ENCODE data around the gene VMP1. TPM values are rescaled to one million over a fixed set of nuclear protein-coding genes. Genes with fewer than 3 reads are reported as not detected.
"Not testable (repeated sequence)": the region's sequence is repeated elsewhere in the genome, so short reads cannot be mapped to it uniquely, and the experiment has no call there.

VMP1 gene
- total RNA-seq, 1 experiment from 2014 or later: 223 TPM

DNA sequence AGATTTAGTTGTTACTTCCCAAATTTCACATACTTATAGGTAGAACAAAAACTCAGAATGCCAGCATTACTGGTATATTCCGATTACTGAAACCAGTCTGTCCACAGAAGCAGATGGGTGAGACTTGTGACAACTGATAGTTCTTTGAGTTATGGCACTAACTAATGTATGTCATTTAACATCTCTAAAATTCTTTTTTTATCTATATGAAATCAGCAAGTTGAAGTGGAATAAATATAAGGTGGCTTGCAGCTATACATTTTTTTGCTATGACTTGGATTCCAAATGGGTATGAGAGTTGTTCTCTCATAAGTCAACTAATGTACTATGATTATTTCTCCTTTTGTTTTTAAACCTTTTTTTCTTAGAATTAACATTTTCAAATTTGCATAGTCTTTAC lies 69.1 kb downstream of the VMP1 start:
- DNase-seq (ENCODE audit: low spot score): no peak

GRCh38 chr17:59777033-59777432 lies 69.6 kb downstream of the VMP1 start:
- no peak for DNase-seq (ENCODE audit: low spot score)

DNA sequence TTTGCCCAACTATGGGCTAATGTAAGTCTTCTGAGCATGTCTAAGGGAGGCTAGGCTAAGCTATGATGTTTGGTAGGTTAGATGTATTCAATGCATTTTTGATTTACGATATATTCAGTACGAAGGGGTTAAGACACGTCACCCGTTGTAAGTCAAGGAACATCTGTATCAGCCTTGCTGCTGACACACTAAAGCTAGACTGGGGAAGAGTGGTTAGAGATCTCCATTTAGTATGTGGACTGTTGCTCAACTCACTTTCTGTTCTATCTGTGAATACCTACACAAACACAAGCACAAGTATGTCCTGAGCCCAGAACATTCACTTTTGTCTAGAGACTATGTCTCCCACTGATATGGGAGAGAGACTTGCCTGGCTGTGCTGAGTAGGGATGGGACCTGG lies 71.5 kb downstream of the VMP1 start:
- DNase-seq (ENCODE audit: low spot score): no peak

GRCh38 chr17:59779521-59779920 lies 72.1 kb downstream of the VMP1 start:
- DNase-seq (ENCODE audit: low spot score): no peak

GRCh38 chr17:59780548-59780947 lies 73.1 kb downstream of the VMP1 start:
- DNase-seq (ENCODE audit: low spot score): not testable (repeated sequence)

DNA sequence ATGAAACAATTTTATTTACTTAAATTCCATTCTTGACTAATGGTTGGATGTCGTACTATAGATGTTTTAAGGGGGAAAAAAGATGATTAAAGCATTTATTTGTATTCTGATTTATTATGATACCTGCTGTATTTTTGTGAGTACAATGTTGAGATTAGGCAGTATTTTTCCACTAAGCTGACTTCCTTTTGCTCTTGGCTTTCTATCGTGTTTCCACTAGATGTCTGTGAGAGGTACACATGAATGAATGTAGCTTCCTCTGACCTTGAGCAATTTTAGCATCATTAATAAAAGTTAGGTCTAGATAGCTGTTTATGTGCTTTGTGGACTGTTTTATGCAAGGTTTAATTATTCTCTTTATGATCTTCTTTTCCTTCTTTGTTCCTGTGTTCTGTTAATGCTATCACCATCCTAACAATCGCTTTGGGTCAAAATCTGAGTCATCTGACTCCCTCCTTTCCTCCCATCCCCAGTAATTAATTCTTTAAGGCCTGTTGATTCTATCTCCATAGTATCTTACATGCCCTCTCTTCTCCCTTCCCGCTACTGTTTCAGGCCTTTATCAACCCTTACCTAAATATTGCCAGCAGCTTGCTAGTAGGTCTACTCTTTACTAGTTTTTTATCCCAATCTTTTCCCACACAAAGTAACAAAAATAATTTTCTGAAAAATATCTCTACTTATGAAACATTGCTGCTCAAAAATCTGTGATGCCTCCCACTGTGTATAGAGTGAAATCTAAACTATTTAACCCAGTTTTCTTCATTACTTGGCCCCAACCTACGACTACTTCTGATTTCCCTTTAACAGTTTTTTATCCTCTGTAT lies 76.0 kb downstream of the VMP1 start:
- DNase-seq (ENCODE audit: low spot score): peak; percentile 72

GRCh38 chr17:59785091-59785799 lies 77.8 kb downstream of the VMP1 start:
- peak; percentile 32 for DNase-seq (ENCODE audit: low spot score)

DNA sequence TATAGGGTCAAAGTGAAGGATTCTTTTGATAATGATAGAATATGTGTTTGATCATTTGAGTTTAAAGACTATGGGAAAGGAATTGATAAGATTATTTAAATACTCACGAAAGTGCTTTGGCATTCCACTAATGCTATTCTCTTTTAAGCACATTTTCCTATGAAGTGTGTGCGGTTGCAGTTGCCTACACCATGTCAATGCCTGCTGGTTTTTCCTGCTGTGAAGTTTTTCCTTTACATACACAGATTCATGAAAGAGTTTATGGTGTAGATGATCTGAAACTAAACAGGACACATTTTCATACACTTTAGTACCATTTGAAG lies 78.7 kb downstream of the VMP1 start:
- no peak for DNase-seq (ENCODE audit: low spot score)

DNA sequence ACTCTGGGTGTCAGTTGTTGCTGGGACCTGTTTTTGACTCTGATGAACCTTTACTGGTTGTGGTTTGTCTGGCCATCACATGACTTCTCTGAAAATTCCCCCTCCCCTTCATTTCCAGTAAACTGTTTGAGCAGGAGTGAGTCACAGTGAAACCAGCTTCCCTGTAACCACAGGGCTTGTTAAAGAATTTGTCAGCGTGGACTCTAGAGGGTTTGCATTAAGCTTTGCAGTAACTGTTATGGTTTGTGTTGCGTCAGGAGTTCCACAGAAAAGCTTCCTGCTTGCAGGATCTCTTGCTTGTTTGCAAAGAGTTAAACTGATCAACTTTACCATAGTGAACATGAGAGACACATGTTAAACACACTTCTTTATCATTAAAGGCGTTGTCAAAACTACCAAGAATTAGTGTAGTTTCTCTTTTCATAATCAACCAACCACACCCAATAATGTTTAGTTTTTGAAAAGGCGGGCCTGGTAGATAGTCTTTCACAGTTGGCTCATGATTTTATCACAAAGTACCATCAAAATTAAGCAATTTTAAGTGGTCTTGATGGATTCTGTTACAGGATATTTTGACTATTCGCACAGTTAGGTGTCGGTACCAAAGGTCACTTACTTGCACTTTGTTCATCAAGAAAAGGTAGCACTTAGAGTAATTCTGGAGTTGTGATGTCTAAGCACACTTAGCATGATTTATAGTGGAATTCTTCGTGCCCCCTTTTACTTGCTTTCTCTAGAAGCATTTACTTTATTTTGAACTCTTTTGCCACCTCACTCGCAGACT lies 79.3 kb downstream of the VMP1 start:
- peak; percentile 92 for DNase-seq (ENCODE audit: low spot score)

- not testable (repeated sequence) for DNase-seq (ENCODE audit: low spot score)
Observed at GRCh38 chr17:59789849-59790248, 82.4 kb downstream of the VMP1 start.

DNA sequence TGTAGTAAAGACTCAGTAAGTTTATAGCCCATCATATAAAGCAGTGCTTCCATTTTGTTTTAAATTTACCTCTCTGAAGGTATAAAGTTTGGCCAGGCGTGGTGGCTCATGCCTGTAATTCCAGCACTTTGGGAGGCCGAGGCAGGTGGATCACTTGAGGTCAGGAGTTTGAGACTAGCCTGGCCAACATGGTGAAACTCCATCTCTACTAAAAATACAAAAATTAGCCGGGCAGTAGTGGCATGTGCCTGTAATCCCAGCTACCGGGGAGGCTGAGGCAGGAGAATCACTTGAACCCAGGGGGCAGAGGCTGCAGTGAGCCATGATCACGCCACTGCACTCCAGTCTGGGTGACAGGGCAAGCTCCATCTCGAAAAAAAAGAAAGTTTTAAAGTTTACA lies 83.0 kb downstream of the VMP1 start:
- DNase-seq (ENCODE audit: low spot score): not testable (repeated sequence)

DNA sequence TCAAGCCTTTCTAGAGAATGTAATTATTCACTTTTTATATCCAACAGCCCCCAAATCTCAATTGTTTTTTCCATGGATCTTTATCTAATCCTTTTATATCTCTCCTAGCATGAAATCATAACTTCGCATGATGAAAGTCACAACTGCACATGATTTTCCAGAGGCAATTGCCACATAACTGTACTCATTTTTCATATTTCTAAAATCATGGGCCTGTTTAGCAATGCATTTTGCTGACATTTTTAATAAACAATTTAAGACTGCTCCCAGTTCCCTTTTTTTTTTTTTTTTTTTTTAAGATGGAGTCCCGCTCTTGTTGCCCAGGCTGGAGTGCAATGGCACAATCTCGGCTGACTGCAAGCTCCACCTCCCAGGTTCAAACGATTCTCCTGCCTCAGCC lies 83.5 kb downstream of the VMP1 start:
- no peak for DNase-seq (ENCODE audit: low spot score)

DNA sequence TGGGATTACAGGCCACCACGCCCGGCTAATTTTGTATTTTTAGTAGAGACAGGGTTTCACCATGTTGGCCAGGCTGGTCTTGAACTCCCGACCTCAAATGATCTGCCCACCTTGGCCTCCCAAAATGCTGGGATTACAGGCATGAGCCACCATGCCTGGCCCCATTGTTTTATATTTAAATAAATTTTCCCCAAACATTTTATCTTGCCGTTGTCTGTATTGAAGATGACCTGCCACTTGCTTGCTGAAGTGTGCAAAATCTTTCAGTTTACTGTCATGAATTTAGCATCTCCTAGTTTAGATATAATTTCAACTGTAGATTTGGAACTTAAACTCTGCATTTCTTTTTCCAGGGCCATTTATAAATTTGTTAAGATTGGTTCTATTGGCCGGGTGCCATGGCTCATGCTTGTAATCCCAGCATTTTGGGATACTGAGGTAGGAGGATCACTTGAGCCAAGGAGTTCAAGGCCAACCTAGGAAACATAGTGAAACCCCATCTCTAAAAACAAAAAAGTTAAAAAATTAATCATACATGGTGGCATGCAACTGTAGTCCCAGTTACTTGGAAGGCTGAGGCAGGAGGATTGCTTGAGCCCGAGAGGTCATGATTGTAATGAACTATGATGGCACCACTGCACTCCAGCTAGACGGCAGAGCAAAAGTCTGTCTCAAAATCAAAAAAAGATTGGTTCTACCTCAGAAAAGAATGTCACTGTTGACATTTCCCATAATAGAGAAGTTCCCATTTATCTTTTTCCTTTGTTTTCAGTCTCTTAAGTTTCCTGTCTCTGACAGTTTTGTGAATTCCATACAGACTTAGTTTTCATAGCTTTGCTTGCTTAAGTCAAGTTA lies 84.4 kb downstream of the VMP1 start:
- no peak for DNase-seq (ENCODE audit: low spot score)

DNA sequence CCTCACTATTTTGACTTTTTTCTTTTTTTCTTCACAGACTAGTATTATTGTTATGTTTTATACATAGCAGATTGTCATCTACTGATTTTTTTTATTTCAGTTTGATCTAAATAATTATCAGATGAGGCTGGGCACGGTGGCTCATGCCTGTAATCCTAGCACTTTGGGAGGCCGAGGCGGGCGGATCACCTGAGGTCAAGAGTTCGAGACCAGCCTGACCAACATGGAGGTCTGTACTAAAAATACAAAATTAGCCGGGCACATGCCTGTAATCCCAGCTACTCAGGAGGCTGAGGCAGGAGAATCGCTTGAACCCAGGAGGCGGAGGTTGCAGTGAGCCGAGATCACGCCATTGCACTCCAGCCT lies 85.0 kb downstream of the VMP1 start:
- DNase-seq (ENCODE audit: low spot score): not testable (repeated sequence)

DNA sequence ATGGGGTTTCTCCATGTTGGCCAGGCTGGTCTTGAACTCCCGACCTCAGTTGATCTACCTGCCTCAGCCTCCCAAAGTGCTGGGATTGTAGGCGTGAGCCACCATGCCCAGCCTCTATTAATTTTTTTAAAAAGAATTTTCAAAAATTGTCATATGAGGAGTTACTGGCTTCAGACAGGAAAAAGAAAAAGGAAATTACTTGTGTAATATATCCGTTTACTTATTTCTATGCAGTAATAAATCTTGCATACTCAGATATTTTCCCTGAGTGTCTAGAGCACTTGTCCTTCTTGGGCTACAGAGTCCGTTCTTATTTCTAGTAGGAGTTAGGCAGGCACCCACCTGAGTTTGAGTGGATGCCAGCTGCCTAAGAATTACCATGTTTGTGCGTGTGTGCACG lies 85.8 kb downstream of the VMP1 start:
- no peak for DNase-seq (ENCODE audit: low spot score)

- no peak for DNase-seq (ENCODE audit: low spot score)
Observed at GRCh38 chr17:59796138-59796537, 88.7 kb downstream of the VMP1 start.

DNA sequence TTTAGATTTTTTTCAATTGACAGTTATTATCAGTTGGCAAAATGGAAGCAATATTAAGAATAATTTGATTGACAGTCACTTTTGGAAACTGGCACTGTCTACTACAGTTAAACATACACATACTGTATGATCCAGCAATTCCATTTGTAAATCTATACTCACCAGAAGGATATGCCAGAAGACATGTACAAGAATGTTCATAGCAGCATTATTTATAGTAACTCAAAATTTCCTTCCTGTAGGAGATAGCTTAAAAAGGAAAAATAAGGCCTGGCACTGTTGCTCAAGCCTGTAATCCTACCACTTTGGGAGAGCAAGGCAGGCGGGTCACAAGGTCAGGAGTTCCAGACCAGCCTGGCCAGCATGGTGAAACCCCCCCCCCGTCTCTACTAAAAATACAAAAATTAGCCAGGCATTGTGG lies 89.3 kb downstream of the VMP1 start:
- no peak for DNase-seq (ENCODE audit: low spot score)

DNA sequence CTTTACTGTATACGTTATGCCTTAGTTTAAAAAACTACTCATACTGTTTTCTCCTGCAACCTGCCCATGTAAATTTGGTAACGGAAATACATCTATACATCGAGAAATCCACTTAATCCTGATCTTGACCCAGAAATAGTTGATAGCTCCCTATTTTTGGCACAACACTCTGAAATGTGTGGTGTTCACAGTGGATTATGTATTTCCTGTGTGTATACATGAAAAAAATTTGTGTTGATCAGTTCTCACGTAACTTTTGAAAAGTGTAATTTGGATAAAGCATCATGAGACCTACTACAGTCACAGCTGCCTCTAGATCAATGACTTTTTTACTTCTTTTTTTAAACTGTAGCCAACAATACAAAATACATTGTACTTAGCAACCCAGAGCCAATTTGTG lies 90.7 kb downstream of the VMP1 start:
- DNase-seq (ENCODE audit: low spot score): no peak

DNA sequence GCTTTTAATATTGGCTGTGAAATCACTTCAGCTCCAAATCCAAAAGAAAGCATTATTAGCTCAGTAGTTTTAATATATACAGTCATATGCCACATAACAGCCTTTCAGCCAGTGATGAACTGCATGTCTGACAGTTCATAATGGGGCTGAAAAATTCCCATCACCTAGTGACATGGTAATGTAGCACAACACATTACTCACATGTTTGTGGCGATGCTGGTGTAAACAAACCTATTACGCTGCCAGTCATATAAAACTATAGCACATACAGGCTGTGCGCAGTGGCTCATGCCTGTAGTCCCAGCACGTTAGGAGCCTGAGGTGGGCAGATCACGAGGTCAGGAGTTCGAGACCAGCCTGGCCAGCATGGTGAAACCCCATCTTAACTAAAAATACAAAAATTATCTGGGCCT lies 93.1 kb downstream of the VMP1 start:
- DNase-seq (ENCODE audit: low spot score): no peak

DNA sequence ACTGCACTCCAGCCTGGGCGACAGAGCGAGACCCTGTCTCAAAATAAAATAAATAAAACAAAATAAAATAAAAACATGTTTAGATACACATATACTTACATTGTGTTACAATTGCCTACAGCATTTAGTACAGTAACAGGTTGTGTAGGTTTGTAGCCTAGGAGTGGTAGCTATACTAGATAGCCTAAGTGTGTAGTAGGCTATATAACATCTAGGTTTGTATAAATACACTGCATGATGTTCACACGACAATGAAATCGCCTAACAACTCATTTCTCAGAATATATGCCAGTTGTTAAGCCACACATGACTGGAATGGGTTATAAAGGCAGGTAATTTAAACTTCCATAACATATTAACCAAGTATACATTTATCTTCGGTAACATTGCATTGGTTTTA lies 94.7 kb downstream of the VMP1 start:
- DNase-seq (ENCODE audit: low spot score): no peak

DNA sequence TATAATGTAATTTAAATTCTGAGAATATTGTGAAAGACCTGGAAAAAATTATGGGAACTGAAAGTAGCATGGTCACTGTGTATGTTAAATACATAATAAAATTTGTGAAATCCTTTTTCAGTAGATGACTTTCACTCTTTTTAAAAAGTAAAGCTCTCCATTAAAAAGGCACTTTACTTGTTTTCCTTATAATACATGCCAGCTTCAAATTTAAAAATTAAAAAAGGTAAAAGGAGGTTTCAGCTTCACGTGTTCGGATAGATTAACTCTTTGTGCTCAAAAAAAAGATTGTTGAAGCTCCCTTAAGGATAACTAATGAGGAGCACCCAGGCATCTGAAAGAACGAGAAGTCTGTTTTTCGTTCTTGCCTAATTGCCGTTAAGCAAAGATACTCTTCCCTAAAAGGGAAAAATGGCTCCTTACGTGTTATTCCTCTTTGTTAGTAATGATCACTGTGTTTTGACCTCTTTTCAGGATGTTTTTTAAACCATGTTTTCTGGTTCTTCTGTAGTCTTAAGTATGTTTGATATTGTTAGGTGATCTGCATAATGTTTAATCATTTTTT lies 97.5 kb downstream of the VMP1 start:
- DNase-seq (ENCODE audit: low spot score): peak; percentile 52

Data from HT-29 (cell line).